ENCODE results near the gene RAP1GAP2.
"Not testable (repeated sequence)": the region's sequence is repeated elsewhere in the genome, so short reads cannot be mapped to it uniquely, and the experiment has no call there.

RAP1GAP2 gene

DNA sequence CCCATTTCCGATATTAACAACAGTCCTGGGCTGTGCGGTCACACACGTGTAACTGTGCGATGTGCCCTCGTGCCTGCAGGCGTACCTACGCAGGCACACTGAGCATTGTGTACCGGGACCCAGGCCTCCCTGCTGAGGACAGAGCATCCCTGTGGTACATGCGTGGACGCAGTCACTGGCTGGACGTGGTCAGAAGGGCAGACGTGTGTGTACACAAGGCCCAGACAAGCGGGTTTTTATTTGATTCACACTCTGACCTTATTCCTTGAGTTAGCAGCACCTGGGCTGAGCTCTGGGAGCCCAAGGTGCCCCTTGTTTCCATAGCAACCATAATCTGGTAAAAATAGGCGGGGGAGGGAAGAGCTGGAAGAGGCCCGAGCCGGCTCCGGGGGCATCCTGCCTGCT lies 19.5 kb downstream of the RAP1GAP2 start:
- DNase-seq: no peak

DNA sequence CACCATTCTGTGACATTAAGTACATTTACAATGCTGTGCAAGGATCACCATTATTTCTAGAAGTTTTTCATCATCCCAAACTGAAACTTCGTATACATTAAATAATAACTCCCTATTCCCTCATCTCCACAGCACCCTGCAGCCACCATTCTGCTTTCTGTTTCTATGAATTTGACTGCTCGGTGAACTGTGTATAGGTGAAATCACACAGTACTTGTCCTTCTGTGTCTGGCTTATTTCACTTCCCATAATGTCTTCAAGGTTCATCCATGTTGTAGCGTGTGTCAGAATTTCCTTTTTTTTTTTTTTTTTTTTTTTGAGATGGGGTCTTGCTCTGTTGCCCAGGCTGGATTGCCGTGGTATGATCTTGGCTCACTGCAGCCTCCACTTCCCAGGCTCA lies 20.4 kb downstream of the RAP1GAP2 start:
- no peak for DNase-seq

DNA sequence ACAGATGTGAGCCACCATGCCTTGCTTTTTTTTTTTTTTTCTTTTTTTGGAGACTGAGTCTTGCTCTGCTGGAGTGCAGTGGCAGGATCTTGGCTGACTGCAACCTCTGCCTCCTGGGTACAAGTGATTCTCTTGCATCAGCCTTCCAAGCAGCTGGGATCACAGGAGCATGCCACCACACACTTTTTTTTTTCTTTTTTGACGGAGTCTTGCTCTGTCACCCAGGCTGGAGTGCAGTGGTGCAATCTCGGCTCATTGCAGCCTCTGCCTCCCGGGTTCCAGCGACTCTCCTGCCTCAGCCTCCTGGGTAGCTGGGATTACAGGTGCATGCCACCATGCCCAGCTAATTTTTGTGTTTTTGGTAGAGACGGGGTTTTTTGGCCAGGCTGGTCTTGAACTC lies 23.1 kb downstream of the RAP1GAP2 start:
- DNase-seq: not testable (repeated sequence)

DNA sequence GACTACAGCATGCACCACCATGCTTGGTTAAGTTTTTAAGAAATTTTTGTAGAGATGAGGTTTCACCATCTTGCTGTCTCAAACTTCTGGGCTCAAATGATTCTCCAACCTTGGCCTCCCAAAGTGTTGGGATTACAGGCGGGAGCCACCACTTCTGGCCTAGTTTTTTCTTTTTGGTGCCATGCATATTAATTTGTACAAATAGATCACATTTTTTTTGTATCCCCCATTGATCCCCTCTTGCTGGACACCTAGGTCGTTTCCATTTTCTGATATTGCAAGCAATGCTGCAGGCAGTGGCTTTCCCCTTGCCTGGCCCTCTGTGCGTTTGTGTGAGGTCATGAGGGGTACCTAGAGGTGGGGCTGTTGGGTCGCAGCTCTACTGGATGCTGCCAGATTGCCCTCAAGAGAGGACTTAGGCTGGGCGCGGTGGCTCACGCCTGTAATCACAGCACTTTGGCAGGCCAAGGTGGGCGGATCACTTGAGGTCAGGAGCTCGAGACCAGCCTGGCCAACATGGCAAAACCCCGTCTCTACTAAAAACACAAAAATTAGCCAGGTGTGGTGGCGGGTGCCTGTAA lies 23.8 kb downstream of the RAP1GAP2 start:
- DNase-seq: no peak

DNA sequence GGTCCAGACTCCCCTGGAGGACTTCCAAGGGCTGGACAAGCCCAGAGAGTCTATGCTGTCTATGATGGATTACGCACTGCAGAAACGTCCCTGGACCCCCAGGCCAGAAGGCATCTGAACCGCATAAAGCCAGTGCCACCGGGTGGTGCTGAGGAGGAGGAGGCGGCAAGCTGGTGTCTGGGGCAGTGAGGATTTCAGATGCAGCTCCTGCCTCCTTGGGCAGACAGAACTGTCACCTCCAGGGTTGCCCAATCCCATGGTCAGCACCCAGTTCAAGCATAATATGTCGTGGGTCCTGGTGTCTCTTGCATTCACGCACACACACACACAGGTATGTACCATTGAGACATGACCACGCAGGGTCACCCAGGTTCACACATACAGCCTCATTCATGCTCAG lies 25.6 kb downstream of the RAP1GAP2 start:
- DNase-seq: no peak

DNA sequence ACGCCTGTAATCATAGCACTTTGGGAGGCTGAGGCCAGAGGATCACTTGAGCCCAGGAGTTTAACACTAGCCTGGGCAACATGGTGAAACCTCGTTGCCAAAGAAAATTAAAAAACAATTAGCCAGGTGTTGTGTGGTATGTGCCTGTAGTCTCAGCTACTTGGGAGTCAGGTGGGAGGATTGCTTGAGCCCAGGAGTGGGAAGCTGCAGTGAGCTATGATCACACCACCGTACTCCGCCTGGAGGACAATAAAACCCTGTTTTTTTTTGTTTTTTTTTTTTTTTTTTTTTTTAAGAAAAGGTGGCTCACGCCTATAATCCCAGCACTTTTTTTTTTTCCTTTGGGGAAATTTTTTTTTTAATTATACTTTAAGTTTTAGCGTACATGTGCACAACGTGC lies 26.1 kb downstream of the RAP1GAP2 start:
- no peak for DNase-seq

DNA sequence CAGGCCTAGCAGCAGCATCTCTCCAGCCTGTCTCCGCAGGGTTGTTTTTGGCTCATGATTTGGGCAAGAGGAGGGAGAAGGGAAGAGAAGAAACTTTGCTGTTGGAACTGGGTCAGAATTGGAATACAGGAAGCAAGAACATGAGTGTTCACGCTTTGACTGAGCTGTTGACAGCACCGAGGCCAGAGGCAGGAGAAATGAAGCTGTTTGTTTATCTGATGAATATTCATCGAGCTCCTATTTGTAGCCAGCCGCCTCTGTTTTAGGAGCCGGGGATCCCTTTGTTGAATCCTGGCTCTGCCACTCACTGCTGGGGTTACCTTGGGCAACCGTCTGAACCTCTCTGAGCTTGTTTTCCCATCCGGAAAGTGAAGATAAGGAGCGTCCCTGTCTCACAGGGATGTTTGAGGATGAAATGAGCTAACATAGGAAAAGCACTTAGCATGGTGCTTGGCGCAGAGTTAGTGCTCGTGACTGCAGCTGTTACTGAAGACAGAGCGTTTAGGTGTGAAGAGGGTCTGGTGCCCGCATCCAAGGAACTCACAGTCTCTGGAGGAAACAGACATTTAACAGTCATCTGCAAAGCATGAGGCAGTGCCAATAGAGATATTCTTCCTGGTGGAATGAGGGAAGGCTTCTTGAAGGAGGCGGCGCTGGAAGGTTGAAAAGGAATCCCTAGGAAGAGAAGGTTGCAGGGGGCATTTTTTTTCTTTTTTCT lies 29.2 kb downstream of the RAP1GAP2 start:
- no peak for DNase-seq

DNA sequence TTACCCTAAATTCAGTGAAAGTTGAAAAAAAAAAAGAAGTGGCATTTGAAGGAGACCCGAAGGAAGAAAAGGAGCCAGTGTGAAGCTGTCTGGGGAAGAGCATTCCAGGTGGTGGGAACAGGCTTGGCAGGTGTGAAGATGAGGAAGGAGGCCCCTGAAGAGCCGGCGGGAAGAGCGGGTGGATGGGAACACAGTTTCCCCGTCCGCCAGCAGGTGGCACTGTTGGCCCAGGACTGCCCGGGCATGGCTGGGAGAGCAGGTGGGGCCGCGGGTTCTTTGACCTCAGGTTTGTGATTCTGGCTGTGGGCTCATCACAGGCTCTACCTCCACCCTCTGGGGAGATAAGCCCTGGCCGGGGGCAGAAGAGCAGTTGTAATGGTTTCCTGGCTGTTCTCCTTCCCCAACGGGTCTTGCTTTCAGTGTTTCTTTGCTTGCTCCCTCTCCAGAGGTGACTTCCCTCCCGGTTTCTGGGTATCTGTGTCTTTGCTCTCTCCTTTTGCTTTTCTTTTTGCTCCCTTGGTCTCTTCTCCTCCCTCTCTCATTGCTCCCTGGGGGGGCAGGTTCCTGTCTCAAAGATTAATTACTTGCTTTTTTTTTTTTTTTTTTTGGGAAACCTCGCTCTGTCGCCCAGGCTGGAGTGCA lies 32.3 kb downstream of the RAP1GAP2 start:
- DNase-seq: peak; percentile 48 to 74 (median 62)

DNA sequence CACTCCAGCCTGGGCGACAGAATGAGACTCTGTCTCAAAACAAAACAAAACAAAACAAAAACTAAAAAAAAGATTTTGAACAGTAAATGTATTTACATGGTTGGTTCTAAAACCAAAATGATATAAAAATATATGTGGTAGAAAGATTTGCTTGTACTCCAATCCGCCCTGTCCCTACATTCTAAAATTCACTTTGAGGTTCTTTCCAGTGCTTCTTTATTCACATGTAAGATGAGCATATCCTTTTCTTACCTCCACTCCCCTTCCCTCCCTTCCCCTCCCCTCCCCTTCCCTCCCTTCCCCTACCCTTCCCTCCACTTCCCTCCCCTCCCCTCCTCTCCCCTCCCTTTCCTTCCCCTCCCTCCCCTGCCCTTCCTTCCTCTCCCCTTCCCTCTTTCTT lies 34.4 kb downstream of the RAP1GAP2 start:
- DNase-seq: no peak

DNA sequence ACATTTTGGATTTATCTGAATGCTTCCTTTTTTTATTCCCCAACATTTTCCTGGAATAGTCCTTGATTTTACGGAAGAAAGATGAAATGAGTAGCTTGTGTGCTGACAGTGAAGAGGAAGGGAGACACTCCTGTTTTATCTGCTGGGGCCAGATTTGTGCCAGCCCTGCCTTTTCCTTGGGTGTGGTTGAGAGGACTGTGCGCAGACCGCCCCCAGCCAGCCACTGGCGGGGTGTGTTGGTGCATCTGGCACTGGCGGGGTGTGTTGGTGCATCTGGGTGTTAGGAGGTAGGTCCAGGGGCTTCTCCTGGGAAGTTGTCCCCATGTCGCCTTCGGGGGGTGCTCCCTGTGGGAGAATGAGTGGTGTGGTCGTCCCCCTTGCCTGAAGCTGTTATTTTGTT lies 39.5 kb downstream of the RAP1GAP2 start:
- DNase-seq: no peak

DNA sequence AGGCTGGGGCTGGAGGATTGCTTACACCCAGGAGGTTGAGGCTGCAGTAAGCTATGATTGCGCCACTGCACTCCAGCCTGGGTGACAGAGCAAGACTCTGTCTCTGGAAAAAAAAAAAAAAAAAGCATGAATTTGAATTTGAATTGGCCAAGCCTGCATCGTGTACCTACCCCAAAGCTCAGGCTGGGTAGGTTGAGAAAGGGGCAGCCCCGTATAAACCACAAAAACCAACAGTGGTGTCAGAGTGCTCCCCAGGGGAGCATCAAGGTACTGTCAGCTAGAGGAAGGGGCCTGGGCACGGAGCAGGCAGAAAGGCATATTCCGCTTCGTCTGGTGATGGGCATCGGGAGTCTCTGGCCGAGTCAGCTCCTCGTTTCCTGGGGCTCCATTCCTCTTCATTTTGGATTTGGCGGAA lies 40.9 kb downstream of the RAP1GAP2 start:
- DNase-seq: peak in 3 of 5 donors; percentile 23 to 38 (median 35)

DNA sequence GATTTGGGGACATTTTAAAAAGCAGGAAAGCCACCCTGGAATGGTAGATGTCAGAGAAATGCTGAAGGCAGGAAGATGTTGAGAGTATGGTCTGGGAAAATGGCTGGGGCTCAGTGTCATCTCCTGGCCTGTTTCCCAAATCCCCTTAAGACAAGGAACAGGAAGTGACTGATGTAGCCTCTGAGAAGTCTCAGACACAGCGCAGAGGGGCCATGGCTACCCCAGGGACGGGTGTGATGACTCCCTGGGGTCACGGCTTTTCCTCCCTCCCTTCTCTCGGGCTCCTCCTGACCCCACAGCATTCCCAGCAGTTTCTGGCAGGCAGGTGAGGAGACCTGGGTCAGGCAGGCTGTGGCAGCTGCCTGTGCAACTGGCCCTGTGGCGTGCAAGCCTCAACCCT lies 45.4 kb downstream of the RAP1GAP2 start:
- DNase-seq: no peak

DNA sequence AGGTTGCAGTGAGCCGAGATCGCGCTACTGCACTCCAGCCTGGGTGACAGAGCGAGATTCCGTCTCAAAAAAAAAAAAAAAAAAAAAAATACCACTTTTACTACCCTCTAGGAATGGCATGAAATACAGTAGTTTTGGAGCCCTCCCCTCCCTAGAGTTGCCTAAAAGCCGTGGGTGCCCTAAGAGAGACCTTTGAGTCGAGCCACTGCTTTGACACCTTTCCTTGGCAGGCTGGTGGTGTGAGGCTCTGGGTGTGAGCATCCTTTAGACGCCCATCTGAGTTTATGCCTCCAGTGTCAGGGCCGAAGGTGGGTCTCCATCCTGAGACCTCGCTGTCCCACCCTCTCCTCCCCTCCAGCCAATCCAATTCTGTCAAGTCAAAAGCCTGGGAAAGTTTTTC lies 46.2 kb downstream of the RAP1GAP2 start:
- DNase-seq: no peak

DNA sequence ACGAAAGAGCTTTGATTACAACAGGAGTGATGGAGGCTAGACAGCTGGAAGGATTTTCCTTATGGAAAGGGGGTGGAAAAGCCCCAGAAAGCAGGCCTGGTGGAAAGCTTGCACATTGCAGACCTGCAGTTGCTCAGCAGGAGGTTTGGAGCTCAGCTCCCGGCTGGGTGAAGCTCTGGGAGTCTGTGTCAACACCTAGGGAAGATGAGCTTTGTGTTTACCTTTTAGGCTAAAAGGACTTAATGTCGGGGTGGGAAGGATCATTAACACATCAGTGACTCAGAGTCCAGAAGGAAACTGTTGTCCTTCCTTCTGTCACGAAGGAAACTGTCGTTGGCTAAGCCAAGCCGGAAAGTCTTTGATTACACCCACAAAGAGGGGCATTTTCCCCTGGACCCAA lies 48.2 kb downstream of the RAP1GAP2 start:
- no peak for DNase-seq

DNA sequence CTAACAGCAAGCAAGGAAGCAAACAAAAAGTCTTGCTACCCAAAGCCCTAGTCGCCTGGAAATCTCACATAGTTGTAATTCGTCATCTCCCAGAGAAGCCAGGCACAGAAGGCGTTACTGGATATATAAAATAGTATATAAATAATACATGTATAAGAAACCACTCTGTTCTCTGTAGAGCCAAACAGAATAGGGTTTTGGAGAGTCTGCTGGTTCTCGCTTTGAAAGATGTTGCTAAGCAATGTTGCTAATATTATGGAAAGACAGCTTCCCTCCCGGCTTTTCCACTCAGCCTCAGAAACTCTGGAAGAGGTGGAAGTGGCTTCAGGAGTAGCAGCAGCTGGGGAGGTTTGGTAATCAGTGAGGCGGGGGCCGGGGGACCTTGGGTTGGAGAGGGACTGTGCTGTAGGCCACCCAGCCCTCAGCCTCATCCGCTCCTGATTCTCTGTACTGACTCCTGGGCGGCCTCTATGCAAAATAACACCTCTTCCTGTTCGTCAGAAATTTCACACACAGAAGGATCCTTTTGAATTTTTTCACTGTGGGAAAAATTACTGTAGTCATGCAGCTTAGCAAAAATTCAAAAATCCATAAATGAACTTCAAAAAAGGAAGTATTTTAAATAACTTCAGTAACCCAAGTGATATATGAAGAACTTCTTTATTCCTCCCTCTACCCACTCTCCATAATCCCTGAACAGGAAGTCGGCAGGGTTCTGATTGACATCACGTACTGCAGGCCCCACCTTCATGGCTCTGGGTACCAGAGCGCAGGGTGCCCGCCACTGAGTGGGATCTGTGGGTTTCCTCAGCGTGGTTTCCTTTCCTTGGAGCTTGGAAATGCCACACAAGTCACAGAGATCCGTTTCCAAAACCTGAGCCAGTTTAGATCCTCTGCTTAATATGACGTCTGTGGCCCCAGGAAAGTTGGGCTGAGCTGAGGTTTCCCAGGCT lies 51.4 kb downstream of the RAP1GAP2 start:
- DNase-seq: no peak

DNA sequence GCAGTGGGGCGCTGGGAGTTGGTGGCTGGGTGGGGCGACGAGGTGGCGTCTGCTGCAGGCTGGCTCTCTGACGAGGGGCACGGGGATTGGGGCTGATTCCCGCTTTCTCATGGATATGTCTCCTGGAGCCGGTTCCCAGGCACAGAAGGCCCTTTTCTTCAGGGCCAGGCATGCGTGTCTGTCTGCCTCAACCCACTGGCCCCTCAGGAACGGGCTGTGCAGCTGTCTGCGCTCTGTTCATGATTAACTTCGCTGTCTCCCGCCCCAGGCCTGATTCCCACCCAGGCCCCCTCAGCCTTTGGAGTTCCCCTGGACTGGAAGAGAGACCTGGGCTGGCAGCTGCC lies 53.1 kb downstream of the RAP1GAP2 start:
- DNase-seq: no peak

DNA sequence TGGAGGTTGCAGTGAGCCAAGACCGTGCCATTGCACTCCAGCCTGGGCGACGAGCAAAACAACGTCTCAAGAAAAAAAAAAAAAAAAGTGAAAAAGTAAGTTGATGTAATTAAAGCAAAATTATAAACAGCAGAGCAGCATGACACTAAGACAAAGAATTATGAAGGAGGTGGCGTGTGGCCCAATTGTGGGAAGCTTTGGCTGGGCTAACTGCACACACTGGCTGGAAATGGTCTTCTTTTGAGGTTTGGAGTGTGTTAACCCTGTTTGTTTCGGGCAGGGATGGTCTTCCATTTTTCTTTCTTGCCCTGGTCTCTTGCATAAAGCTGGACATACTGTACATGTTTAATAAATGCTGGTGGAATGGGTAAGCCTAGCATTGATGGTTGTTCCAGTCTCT lies 54.8 kb downstream of the RAP1GAP2 start:
- DNase-seq: no peak

DNA sequence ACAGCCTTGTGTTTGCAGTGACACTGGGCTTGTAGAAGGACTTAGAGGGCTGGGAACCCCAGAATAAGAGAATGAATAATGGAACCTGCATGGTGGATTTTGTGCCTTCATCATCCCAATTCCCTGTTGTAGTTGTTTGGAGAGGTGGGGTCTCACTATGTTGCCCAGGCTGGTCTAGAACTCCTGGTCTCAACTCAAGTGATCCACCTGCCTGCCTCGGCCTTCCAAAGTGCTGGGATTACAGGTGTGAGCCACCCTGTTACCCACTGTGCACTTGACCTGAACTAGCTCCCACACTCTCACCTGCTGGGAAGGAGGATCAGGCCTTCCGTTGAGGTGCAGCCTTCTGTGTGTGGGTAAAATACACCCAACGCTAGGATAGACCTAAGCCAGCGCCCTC lies 55.4 kb downstream of the RAP1GAP2 start:
- no peak for DNase-seq

DNA sequence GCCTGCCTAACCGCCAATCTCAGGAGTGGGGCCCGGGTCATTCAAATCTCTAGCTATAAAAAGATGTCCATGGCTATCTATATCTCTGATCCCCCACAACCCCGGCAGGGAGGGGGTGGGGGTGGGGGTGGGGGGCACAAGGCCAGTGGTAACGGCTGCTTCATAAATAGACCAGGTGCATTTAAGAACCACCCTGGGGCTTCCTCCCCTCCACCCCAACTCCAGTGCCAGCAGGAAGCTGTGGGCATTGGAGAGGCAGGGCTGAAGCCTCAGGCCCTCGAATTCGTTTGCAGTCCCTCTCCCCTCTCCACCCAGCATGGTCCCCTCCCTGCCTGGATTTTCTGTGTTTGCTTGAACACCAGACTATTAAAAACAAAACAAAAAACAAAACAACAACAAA lies 56.0 kb downstream of the RAP1GAP2 start:
- DNase-seq: no peak

DNA sequence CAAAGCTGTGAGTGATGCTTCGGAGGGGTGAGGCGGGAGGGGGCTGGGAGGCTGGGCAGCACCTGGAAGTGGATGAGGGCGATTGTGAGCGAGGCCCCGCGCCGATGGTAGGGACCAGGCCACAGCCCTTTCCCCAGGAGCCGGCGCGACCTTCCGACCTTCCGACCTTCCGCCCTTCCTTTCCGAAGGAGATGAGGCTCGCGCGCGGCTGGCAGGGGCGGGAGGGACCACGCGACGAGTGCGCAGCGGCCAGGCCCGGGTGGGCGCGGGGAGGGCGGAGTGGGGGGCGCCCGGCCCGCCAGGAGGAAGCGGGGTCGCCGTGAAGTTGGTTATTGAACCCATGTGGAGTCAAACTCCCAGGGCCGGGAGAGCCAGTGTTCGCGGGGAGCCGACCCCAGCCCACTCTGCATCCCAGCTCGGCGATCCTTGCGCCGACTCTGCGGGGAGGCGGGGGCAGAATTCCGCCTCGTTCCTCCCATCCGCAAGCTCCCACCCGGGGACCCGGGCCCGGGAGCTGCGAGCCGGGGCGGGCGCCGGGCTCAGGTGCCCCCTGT lies 56.6 kb downstream of the RAP1GAP2 start:
- DNase-seq: no peak

DNA sequence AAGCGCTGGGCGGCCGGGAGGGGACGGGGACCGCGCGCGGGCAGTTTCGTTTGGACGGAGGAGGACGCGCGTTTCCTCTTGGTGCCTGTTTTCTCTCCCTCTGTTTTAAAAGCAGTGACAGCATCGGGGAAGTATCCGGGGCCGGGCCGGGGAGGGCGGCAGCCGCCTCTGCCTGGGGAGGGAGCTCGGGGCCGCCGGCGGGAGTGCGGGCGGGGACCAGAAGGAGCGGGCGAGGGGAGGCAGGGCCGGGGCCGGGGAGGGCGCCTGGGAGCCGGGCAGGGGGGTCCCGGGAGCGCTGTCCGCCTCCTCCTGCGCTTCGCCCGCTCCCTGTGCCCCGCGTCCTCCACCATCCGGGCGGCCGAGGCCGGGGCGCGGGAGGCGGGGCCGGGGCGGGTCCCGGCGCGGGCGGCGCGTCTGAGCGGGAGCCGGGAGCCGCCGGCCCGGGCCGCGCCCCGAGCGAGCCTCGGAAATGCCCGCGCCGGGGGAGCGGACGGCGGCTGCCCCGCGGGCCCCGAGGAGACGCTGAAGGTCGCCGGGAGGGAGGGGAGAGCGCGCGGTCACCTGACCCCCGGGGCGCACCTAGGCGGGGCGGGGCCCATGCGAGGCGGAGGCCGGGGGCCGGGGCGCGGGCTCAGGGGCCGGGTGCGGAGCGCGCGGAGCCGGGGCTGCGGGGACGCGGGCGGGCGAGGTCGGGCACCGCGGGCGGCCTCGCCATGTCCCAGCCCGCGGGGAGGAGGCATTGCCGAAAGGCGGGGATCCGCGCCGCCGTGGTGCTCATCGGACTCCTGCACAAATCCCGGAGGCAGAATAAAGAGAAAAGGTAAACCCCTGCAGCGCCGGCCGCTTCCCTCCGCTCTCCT lies 57.3 kb downstream of the RAP1GAP2 start:
- DNase-seq: peak in 2 of 5 donors; percentile 17 to 24

Data from T-helper 1 cell (primary cell).